ENCODE data around the gene GLRX2.
A peak's percentile ranks its signal among the peaks of the same experiment; 100 is the strongest.
"Not testable (repeated sequence)": the region's sequence is repeated elsewhere in the genome, so short reads cannot be mapped to it uniquely, and the experiment has no call there.

The GLRX2 gene

GRCh38 chr1:193104907-193105820 is at the start of gene GLRX2:
TSS of gene GLRX2 (minus strand) at chr1:193105414. CDS start at chr1:193105382, 32 bp downstream.
- peak; percentile 30 for DNase-seq

- no peak for DNase-seq
These were observed 39.8 kb upstream of the GLRX2 start for GRCh38 chr1:193144999-193145398.

GRCh38 chr1:193144361-193144938 is 39.2 kb upstream of the GLRX2 start:
- no peak for DNase-seq

GRCh38 chr1:193143285-193143684 is 38.1 kb upstream of the GLRX2 start:
- no peak for DNase-seq

GRCh38 chr1:193142409-193142808 is 37.2 kb upstream of the GLRX2 start:
- DNase-seq, result no peak

GRCh38 chr1:193141804-193142203 is 36.6 kb upstream of the GLRX2 start:
- no peak for DNase-seq

- no peak for DNase-seq
These were observed 35.0 kb upstream of the GLRX2 start for GRCh38 chr1:193140254-193140653.

- no peak for DNase-seq
These were observed 26.1 kb upstream of the GLRX2 start for GRCh38 chr1:193131266-193131860.

GRCh38 chr1:193125369-193125768 is 20.2 kb upstream of the GLRX2 start:
- DNase-seq, result no peak

- no peak for DNase-seq
These were observed 18.5 kb upstream of the GLRX2 start for GRCh38 chr1:193123751-193124150.

- DNase-seq, result peak; percentile 48
These were observed 16.7 kb upstream of the GLRX2 start, which contains the start of gene CDC73 for GRCh38 chr1:193121616-193122593. TSS of gene CDC73 (plus strand) at chr1:193122031. CDS start at chr1:193122201, 170 bp downstream.

GRCh38 chr1:193120604-193121166 is 15.5 kb upstream of the GLRX2 start:
- no peak for DNase-seq

GRCh38 chr1:193118803-193119730 is 13.9 kb upstream of the GLRX2 start:
- no peak for DNase-seq

GRCh38 chr1:193118194-193118593 is 13.0 kb upstream of the GLRX2 start:
- DNase-seq, result no peak

GRCh38 chr1:193117167-193117566 is 12.0 kb upstream of the GLRX2 start:
- DNase-seq, result not testable (repeated sequence)

- DNase-seq, result no peak
These were observed 10.5 kb upstream of the GLRX2 start for GRCh38 chr1:193115629-193116227.

- DNase-seq, result no peak
These were observed 9.4 kb upstream of the GLRX2 start for GRCh38 chr1:193114485-193115095.

GRCh38 chr1:193113992-193114332 is 8.7 kb upstream of the GLRX2 start:
- DNase-seq, result no peak

GRCh38 chr1:193113258-193113991 is 8.2 kb upstream of the GLRX2 start:
- no peak for DNase-seq
